GM12878 (cell line): ENCODE results near the gene MGMT. TPM values are rescaled to one million over a fixed set of nuclear protein-coding genes. Genes with fewer than 3 reads are reported as not detected.
A peak's percentile ranks its signal among the peaks of the same experiment; 100 is the strongest.

ENCODE experiments used
- ATAC-seq: fragments of 200-7000 bp; cut with Tn5 transposase; 3 replicates; pipeline ENCODE4 v1.9.1; 2020; ENCODE audit warnings: mild to moderate bottlenecking, moderate library complexity
- BruUV-seq: library from RNA; stranded (reverse); fragments of 400-500 nt; replicated peaks from 2 replicates; lab custom pipeline; 2021; lab: Mats Ljungman, UMichigan
- CTCF ChIA-PET: fragments of 300-600 bp; sonication (Branson Sonifier 250); formaldehyde crosslinking; extraction: SDS; loops from one replicate; lab custom pipeline; 2021; ENCODE audit warnings: inconsistent platforms; lab: Yijun Ruan, JAX
- POLR2A ChIA-PET: fragments of 350-600 bp; formaldehyde crosslinking; extraction: SDS; loops from one replicate; lab custom pipeline; 2021; ENCODE audit warnings: inconsistent platforms; lab: Charles Lee
- RAD21 ChIA-PET: fragments of 300-600 bp; sonication (Branson Sonifier 250); formaldehyde crosslinking; loops from one replicate; lab custom pipeline; 2023; ENCODE audit warnings: antibody characterized with exemption; ENCODE audit not compliant: unreplicated experiment; lab: Charles Lee
- SMC1A ChIA-PET: fragments of 300-600 bp; sonication (Branson Sonifier 250); formaldehyde crosslinking; loops from one replicate; lab custom pipeline; 2023; ENCODE audit not compliant: unreplicated experiment, uncharacterized antibody; lab: Charles Lee
- DNase-seq: peaks from one replicate; pipeline ENCODE4 v3.0.0-alpha.2; 2011; ENCODE audit warnings: low read depth, low spot score
- FAIRE-seq: peaks from 3 replicates; lab custom pipeline; 2011; peaks lifted over from hg19 to GRCh38; lab: Jason Lieb, UNC
- H2AFZ ChIP-seq: 2 replicates; pipeline ENCODE4 v1.6.0; 2011; ENCODE audit warnings: low read depth, low read length, control low read depth; ENCODE audit not compliant: control insufficient read depth
- H3K27ac ChIP-seq: 2 replicates; pipeline ENCODE4 v1.5.1; 2011; ENCODE audit warnings: control low read depth; ENCODE audit not compliant: control insufficient read depth, insufficient read depth
- H3K27me3 ChIP-seq, 2 experiments: replicated peaks in 1 of 2; 2 replicates each; pipeline versions ENCODE4 v1.6.0 to v1.6.1; 2011; ENCODE audit warnings: low read length in 1 of 2; ENCODE audit not compliant: control insufficient read depth in 2 of 2, insufficient read depth in 2 of 2
- H3K36me3 ChIP-seq, 2 experiments: 2 replicates each; pipeline ENCODE4 v1.5.1; 2011; ENCODE audit warnings: low read length in 1 of 2; ENCODE audit not compliant: control insufficient read depth in 2 of 2, insufficient read depth in 2 of 2
- H3K4me1 ChIP-seq: 2 replicates; pipeline ENCODE4 v1.6.1; 2011; ENCODE audit warnings: mild to moderate bottlenecking, low read length, moderate library complexity, mixed read lengths; ENCODE audit not compliant: control insufficient read depth, insufficient read depth
- H3K4me2 ChIP-seq: 2 replicates; pipeline ENCODE4 v1.6.0; 2011; ENCODE audit warnings: control low read depth; ENCODE audit not compliant: control insufficient read depth, insufficient read depth
- H3K4me3 ChIP-seq: fragments of 200-600 bp; sonication (generic); 2 replicates; pipeline ENCODE4 v1.5.1; 2016
- H3K79me2 ChIP-seq: 2 replicates; pipeline ENCODE4 v1.6.0; 2011; ENCODE audit warnings: low read length; ENCODE audit not compliant: control insufficient read depth, insufficient read depth
- H3K9ac ChIP-seq: 2 replicates; pipeline ENCODE4 v1.8.0; 2011; ENCODE audit warnings: low read length, control low read depth, mixed read lengths; ENCODE audit not compliant: control insufficient read depth, insufficient read depth
- H3K9me3 ChIP-seq: replicated peaks from 3 replicates; pipeline ENCODE4 v1.5.1; 2011; ENCODE audit warnings: mild to moderate bottlenecking, low read length; ENCODE audit not compliant: control insufficient read depth, insufficient read depth
- H4K20me1 ChIP-seq: 2 replicates; pipeline ENCODE4 v1.6.0; 2011; ENCODE audit not compliant: control insufficient read depth, insufficient read depth
- ATF7 ChIP-seq: fragments of 450-650 bp; IDR thresholded peaks from 2 replicates; pipeline ENCODE4 v1.6.1; 2016; ENCODE audit warnings: low read depth, mild to moderate bottlenecking
- CREB1 ChIP-seq: IDR thresholded peaks from 2 replicates; pipeline ENCODE4 v1.6.1; 2012; ENCODE audit warnings: low read depth, mild to moderate bottlenecking, inconsistent platforms
- CREM ChIP-seq: IDR thresholded peaks from 2 replicates; pipeline ENCODE4 v1.6.1; 2014; ENCODE audit warnings: antibody characterized with exemption, low read depth
- JUND ChIP-seq: IDR thresholded peaks from 2 replicates; pipeline ENCODE4 v1.6.1; 2012; ENCODE audit warnings: low read depth, mild to moderate bottlenecking, low read length, improper control_type of control experiment, moderate library complexity
- LARP7 ChIP-seq: fragments of 450-650 bp; IDR thresholded peaks from 2 replicates; pipeline ENCODE4 v1.6.1; 2017; ENCODE audit warnings: mild to moderate bottlenecking
- NFYB ChIP-seq: IDR thresholded peaks from 2 replicates; pipeline ENCODE4 v1.6.1; 2011; ENCODE audit warnings: low read depth, mild to moderate bottlenecking, low read length, improper control_type of control experiment, moderate library complexity; ENCODE audit not compliant: insufficient read depth
- RAD21 ChIP-seq: IDR thresholded peaks from 2 replicates; pipeline ENCODE4 v1.6.1; 2011; ENCODE audit warnings: mild to moderate bottlenecking, low read depth, low read length, moderate library complexity; ENCODE audit not compliant: insufficient read depth
- SRF ChIP-seq, 2 experiments: IDR thresholded peaks; 2 replicates each; pipeline ENCODE4 v1.6.1; 2011; ENCODE audit warnings: low read depth in 2 of 2, low read length in 2 of 2, mild to moderate bottlenecking in 1 of 2, moderate library complexity in 1 of 2
- TCF3 ChIP-seq: IDR thresholded peaks from 2 replicates; pipeline ENCODE4 v1.6.1; 2012; ENCODE audit warnings: low read depth, mild to moderate bottlenecking, low read length, borderline replicate concordance; ENCODE audit not compliant: insufficient read depth
- ZNF622 ChIP-seq: fragments of 450-650 bp; IDR thresholded peaks from 2 replicates; pipeline ENCODE4 v1.6.1; 2017; ENCODE audit warnings: mild to moderate bottlenecking, inconsistent platforms
- WGBS: methylation state at CpG from one replicate; pipeline ENCODE4 v1.1.6; 2016; ENCODE audit warnings: low lambda C conversion rate; ENCODE audit not compliant: insufficient replicate concordance, insufficient coverage; ENCODE audit errors: missing lambda C conversion rate; 5-methylcytosine and 5-hydroxymethylcytosine counted together
- in situ Hi-C: fragments of 300-500 bp; cut with MboI; formaldehyde crosslinking; loops from 9 replicates; pipeline ENCODE4 v1.14.3; 2018; ENCODE audit warnings: mixed read lengths
- intact Hi-C: fragments of 100-400 bp; cut with micrococcal nuclease; formaldehyde crosslinking; loops from one replicate; pipeline ENCODE4 v1.14.2; 2022; ENCODE audit not compliant: unreplicated experiment
- polyA plus RNA-seq, 11 experiments: library from polyadenylated mRNA; depleted of rRNA in 4 of 11; unstranded in 6 of 11; stranded (reverse) in 5 of 11; fragments of >200 nt; fragmentation: Nextera tagmentation in 4 of 11; fragmentation: Illumina TruSeq in 1 of 11; extraction: Ambion mirVana in 4 of 11; extraction: Trizol in 1 of 11; gene quantifications; 1 replicate in 1 of 11; 2 replicates in 10 of 11; pipeline versions ENCODE4 v1.2.1 to v1.2.3, GENCODE V29; 2011 to 2016; ENCODE audit warnings: inconsistent platforms in 2 of 11, missing spikeins in 2 of 11, low read depth in 1 of 11
- total RNA-seq, 4 experiments: library from RNA; depleted of rRNA in 3 of 4; stranded (reverse); fragments of >200 nt in 3 of 4; fragmentation: Illumina TruSeq in 1 of 4; extraction: Trizol in 1 of 4; gene quantifications; 2 replicates each; pipeline versions ENCODE4 v1.2.1 to v1.2.3, GENCODE V29; 2013 to 2021
- TF ChIP-seq, protein P1 (sequence below): IDR thresholded peaks from 2 replicates; pipeline ENCODE4 v1.6.1; 2011; ENCODE audit warnings: low read depth, mild to moderate bottlenecking, low read length, moderate library complexity, borderline replicate concordance; ENCODE audit errors: extremely low read depth
- TF ChIP-seq, protein P2 (sequence below): IDR thresholded peaks from 2 replicates; pipeline ENCODE4 v1.6.1; 2011; ENCODE audit warnings: borderline replicate concordance, low read depth, mild to moderate bottlenecking, moderate library complexity, low read length; ENCODE audit not compliant: insufficient read depth, poor library complexity, severe bottlenecking

MGMT gene
- total and polyA plus RNA-seq, 10 of the 15 experiments (the other 5 are each of a cell fraction or from before 2014, with no cell fraction given): 0.16 to 24.2 (median 13.3) TPM

DNA sequence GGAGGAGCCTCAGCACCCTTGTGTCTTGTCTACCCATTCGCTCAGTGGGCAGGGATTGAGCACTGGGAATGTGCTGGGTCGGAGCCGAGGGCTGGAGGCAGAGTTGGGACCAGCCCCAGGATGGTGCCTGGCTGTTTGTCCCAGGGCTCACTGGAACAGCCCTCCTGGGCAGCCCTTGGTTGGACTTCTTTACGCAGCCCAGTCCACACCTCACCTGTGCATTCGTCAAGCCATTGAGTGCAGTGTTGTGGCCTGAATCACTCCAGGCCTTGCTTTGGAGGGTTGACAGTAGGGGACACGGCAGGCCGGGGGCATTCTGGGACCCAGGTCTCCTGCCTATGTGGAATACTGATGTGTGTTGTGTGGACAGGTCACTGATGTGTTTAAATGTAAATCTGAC is 229.6 kb downstream of the MGMT start (continued):
- TF ChIP-seq, protein P1, sequence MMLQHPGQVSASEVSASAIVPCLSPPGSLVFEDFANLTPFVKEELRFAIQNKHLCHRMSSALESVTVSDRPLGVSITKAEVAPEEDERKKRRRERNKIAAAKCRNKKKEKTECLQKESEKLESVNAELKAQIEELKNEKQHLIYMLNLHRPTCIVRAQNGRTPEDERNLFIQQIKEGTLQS: no peak
- TF ChIP-seq ZNF622 (no peak), CREM (no peak), TCF3 (no peak)
- TF ChIP-seq, all 136 proteins: peak for 0

DNA sequence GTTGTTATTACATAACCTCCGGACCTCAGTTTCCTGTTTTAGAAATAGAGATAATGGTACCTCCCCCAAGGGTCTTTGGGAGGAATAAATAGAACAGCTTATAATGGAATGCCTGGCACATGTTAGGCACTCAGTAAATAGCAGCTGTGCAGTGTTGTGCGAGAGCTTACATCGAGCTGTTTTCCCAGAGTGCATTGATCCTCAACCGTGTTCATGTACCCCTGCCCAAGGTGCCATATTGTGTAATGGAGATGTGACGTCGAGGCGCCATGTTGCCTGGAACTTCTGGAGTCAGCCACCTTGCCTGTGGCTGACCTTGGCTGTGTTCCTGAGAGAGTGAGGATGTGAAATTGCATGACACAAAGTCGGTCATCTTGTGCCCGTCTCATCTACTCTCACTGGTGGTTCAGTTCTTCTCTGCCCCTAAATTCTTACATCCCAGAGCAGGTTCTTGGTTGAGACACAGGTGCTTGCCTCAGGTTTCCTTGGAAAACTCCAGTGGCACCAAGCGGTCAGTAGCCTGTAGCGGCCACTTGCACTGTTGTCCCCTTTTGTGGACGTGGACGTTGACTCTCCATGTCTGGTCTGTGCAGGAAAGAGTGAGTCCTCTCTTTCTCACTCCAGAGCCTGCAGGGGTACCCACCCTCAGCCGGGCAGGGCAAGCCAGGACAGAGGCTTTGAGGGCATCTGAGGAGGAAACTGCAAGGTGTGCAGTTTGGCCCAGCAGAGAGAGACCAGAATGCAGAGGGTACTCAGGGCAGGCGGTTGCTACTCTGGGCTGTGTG is 230.6 kb downstream of the MGMT start:
- no peaks in the 10 kb centered on the region for H3K27me3 ChIP-seq
- FAIRE-seq (no peak), ATAC-seq (no peak)
- H3K79me2 ChIP-seq: no peaks in the 10 kb centered on the region
- intact Hi-C loops: no loop called here
- no peaks in the 10 kb centered on the region for H3K9me3 ChIP-seq
- H3K4me3 ChIP-seq: no peak overlapping the region
- H3K4me2 ChIP-seq: no peak overlapping the region
- no peak for TF ChIP-seq RAD21
- TF ChIP-seq SRF (IDR thresholded peaks at IDR 0.05; ENCODE audit: low read depth in 2 of 2, low read length in 2 of 2): no peak
- TF ChIP-seq CREB1: no peak
- TF ChIP-seq LARP7: no peak
- no peak for TF ChIP-seq NFYB
- TF ChIP-seq, protein P2, sequence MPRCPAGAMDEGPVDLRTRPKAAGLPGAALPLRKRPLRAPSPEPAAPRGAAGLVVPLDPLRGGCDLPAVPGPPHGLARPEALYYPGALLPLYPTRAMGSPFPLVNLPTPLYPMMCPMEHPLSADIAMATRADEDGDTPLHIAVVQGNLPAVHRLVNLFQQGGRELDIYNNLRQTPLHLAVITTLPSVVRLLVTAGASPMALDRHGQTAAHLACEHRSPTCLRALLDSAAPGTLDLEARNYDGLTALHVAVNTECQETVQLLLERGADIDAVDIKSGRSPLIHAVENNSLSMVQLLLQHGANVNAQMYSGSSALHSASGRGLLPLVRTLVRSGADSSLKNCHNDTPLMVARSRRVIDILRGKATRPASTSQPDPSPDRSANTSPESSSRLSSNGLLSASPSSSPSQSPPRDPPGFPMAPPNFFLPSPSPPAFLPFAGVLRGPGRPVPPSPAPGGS: peak; percentile 65
- no peak for TF ChIP-seq ATF7
- TF ChIP-seq JUND: no peak
- TF ChIP-seq, all 136 proteins: peak for 1
- no peaks in the 10 kb centered on the region for H3K4me1 ChIP-seq
- WGBS: 94% methylated on average over 15 of the region's 15 CpGs
- ChIA-PET RAD21 (no interaction called here), SMC1A (no interaction called here), POLR2A (no interaction called here), CTCF (no interaction called here)
- no peaks in the 10 kb centered on the region for H3K36me3 ChIP-seq
- no peak overlapping the region for H3K27ac ChIP-seq
- in situ Hi-C loops: no loop called here
- H4K20me1 ChIP-seq: no peaks in the 10 kb centered on the region
- no TSS peak for BruUV-seq
- DNase-seq: no peak
- H3K9ac ChIP-seq: no peak overlapping the region
- no peak overlapping the region for H2AFZ ChIP-seq
